ENCODE measurements around the gene KIF26B.

KIF26B gene

GRCh38 chr1:245575710-245576109 lies 420.9 kb downstream of the KIF26B start:
- no peak overlapping the region for H3K27ac ChIP-seq (ENCODE audit: low read length)
- no peak overlapping the region for H3K9ac ChIP-seq (ENCODE audit: low read depth, low read length)
- DNase-seq, result no peak
- no peaks in the 10 kb centered on the region for H3K27me3 ChIP-seq (ENCODE audit: insufficient read depth, low read length, poor library complexity)
- no peak for ATAC-seq (ENCODE audit: insufficient read depth, low read depth)
- TF ChIP-seq EZH2 (IDR thresholded peaks at IDR 0.05; ENCODE audit: borderline replicate concordance, low read depth, low read length, severe bottlenecking), result no peak
- no peak overlapping the region for H3K4me3 ChIP-seq (ENCODE audit: low read depth in 1 of 2, low read length in 2 of 2)
- no peaks in the 10 kb centered on the region for H3K79me2 ChIP-seq (ENCODE audit: insufficient read depth, low read length)
- no peaks in the 10 kb centered on the region for H3K36me3 ChIP-seq (ENCODE audit: insufficient read depth, low read length)
- no peaks in the 10 kb centered on the region for H4K20me1 ChIP-seq (ENCODE audit: insufficient read depth, low read length)
- H3K9me3 ChIP-seq (ENCODE audit: insufficient read depth, low read length, severe bottlenecking), result no peaks in the 10 kb centered on the region
- H2AFZ ChIP-seq (ENCODE audit: low read depth, low read length), result no peak overlapping the region
- no peak overlapping the region for H3K4me2 ChIP-seq (ENCODE audit: insufficient read depth, low read length)
- H3K4me1 ChIP-seq (ENCODE audit: insufficient read depth, low read length), result no peaks in the 10 kb centered on the region

DNA sequence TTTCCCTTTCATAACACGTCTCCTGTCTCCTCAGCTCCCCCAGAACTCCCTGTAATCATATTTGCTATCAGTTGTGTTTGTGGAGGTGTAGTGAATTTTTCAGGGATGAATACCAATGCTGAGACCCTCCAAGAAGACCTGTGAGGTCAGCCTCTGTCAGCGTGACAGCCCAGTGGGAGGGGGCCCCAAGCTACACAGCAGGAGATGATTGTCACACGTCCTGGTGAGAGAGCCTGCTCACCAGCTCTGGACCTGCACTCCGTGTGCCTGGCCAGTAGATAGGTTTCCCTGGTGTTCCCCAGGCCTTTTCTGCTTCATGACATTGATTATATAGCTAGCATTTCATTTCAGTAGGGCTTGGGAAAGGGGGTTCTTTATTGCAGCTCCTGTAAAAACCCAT lies 421.5 kb downstream of the KIF26B start:
- Histone ChIP-seq H4K20me1 (ENCODE audit: insufficient read depth, low read length) (no peaks in the 10 kb centered on the region), H3K4me1 (ENCODE audit: insufficient read depth, low read length) (no peaks in the 10 kb centered on the region), H3K4me3 (ENCODE audit: low read depth in 1 of 2, low read length in 2 of 2) (no peak overlapping the region), H3K4me2 (ENCODE audit: insufficient read depth, low read length) (no peak overlapping the region), H3K27me3 (ENCODE audit: insufficient read depth, low read length, poor library complexity) (no peaks in the 10 kb centered on the region), H2AFZ (ENCODE audit: low read depth, low read length) (no peak overlapping the region), H3K9me3 (ENCODE audit: insufficient read depth, low read length, severe bottlenecking) (no peaks in the 10 kb centered on the region), H3K27ac (ENCODE audit: low read length) (no peak overlapping the region), H3K9ac (ENCODE audit: low read depth, low read length) (no peak overlapping the region), H3K36me3 (ENCODE audit: insufficient read depth, low read length) (no peaks in the 10 kb centered on the region), H3K79me2 (ENCODE audit: insufficient read depth, low read length) (no peaks in the 10 kb centered on the region)
- TF ChIP-seq CTCF (IDR thresholded peaks at IDR 0.05; ENCODE audit: borderline replicate concordance, extremely low read depth, low read length, poor library complexity, severe bottlenecking) (no peak), EZH2 (IDR thresholded peaks at IDR 0.05; ENCODE audit: borderline replicate concordance, low read depth, low read length, severe bottlenecking) (no peak)
- DNase-seq (no peak), ATAC-seq (ENCODE audit: insufficient read depth, low read depth) (no peak)

DNA sequence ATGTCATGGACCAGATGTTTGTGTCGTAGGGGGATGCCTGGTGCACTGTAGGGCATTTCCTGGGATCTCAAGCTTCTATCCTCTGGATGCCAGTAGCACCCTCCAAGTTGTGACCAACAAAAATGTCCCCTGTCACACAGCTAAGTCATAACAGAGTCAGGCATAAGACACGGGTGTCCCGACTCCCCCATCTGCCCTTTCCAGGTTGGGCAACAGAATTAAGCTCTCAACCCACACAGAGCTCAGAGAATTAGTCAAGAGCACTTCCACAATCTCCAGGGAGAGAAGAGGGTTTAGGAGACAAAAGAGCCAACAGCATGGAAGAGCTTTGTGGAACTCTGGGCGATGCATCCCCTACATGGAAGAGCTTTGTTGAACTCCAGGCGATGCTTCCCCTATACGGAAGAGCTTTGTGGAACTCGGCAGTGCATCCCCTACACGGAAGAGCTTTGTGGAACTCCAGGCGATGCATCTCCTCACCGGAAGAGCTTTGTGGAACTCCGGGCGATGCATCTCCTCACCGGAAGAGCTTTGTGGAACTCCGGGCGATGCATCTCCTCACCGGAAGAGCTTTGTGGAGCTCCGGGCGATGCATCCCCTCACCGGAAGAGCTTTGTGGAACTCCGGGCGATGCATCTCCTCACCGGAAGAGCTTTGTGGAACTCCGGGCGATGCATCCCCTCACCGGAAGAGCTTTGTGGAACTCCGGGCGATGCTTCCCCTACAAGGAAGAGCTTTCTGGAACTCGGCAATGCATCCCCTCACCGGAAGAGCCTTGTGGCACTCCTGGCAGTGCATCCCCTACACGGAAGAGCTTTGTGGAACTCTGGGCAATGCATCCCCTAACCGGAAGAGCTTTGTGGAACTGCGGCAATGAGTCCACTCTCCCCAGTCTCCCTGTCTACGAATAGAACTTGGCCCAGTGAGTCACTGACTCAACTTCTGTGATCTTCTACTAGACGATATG lies 422.7 kb downstream of the KIF26B start:
- H3K4me2 ChIP-seq (ENCODE audit: insufficient read depth, low read length), result no peak overlapping the region
- DNase-seq (no peak), ATAC-seq (ENCODE audit: insufficient read depth, low read depth) (no peak)
- no peaks in the 10 kb centered on the region for H4K20me1 ChIP-seq (ENCODE audit: insufficient read depth, low read length)
- H3K27me3 ChIP-seq (ENCODE audit: insufficient read depth, low read length, poor library complexity), result no peaks in the 10 kb centered on the region
- no peaks in the 10 kb centered on the region for H3K9me3 ChIP-seq (ENCODE audit: insufficient read depth, low read length, severe bottlenecking)
- H3K36me3 ChIP-seq (ENCODE audit: insufficient read depth, low read length), result no peaks in the 10 kb centered on the region
- no peak overlapping the region for H3K27ac ChIP-seq (ENCODE audit: low read length)
- no peak overlapping the region for H2AFZ ChIP-seq (ENCODE audit: low read depth, low read length)
- H3K79me2 ChIP-seq (ENCODE audit: insufficient read depth, low read length), result no peaks in the 10 kb centered on the region
- H3K4me3 ChIP-seq (ENCODE audit: low read depth in 1 of 2, low read length in 2 of 2), result no peak overlapping the region
- no peaks in the 10 kb centered on the region for H3K4me1 ChIP-seq (ENCODE audit: insufficient read depth, low read length)
- TF ChIP-seq EZH2 (IDR thresholded peaks at IDR 0.05; ENCODE audit: borderline replicate concordance, low read depth, low read length, severe bottlenecking), result no peak
- TF ChIP-seq CTCF (IDR thresholded peaks at IDR 0.05; ENCODE audit: borderline replicate concordance, extremely low read depth, low read length, poor library complexity, severe bottlenecking), result no peak
- H3K9ac ChIP-seq (ENCODE audit: low read depth, low read length), result no peak overlapping the region

DNA sequence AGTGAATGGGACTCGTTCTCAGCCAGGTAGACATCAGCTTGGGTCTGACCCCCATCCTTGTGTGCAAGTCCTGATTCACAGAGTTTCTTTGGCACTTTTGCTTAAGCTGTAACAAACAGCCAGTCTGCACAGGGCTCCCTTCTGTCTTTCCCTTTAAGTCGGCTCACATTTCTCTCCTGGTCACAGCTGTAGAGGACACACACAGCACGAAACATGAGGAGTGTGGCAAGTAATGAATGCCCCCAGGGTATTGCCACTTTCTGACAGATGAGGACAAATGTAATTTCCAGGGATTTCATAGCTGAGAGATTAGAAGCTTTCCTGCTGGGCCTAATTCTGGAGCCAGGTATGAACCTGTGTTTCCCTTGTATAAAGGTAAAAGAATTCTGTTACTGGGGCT lies 423.5 kb downstream of the KIF26B start:
- Histone ChIP-seq H3K27me3 (ENCODE audit: insufficient read depth, low read length, poor library complexity) (no peaks in the 10 kb centered on the region), H3K79me2 (ENCODE audit: insufficient read depth, low read length) (no peaks in the 10 kb centered on the region), H3K27ac (ENCODE audit: low read length) (no peak overlapping the region), H4K20me1 (ENCODE audit: insufficient read depth, low read length) (no peaks in the 10 kb centered on the region), H3K36me3 (ENCODE audit: insufficient read depth, low read length) (no peaks in the 10 kb centered on the region), H3K9ac (ENCODE audit: low read depth, low read length) (no peak overlapping the region), H3K4me1 (ENCODE audit: insufficient read depth, low read length) (no peaks in the 10 kb centered on the region), H3K4me2 (ENCODE audit: insufficient read depth, low read length) (no peak overlapping the region), H3K9me3 (ENCODE audit: insufficient read depth, low read length, severe bottlenecking) (no peaks in the 10 kb centered on the region), H2AFZ (ENCODE audit: low read depth, low read length) (no peak overlapping the region), H3K4me3 (ENCODE audit: low read depth in 1 of 2, low read length in 2 of 2) (no peak overlapping the region)
- TF ChIP-seq EZH2 (IDR thresholded peaks at IDR 0.05; ENCODE audit: borderline replicate concordance, low read depth, low read length, severe bottlenecking), result no peak
- no peak for TF ChIP-seq CTCF (IDR thresholded peaks at IDR 0.05; ENCODE audit: borderline replicate concordance, extremely low read depth, low read length, poor library complexity, severe bottlenecking)
- no peak for ATAC-seq (ENCODE audit: insufficient read depth, low read depth)
- no peak for DNase-seq

Data from DND-41 (cell line).